RKO (cell line): ENCODE data around the gene RTF2.

ENCODE experiments used
- DNase-seq: peaks from one replicate; pipeline ENCODE4 v3.0.0-alpha.2; 2016; ENCODE audit warnings: low spot score

Gene RTF2, protein sequence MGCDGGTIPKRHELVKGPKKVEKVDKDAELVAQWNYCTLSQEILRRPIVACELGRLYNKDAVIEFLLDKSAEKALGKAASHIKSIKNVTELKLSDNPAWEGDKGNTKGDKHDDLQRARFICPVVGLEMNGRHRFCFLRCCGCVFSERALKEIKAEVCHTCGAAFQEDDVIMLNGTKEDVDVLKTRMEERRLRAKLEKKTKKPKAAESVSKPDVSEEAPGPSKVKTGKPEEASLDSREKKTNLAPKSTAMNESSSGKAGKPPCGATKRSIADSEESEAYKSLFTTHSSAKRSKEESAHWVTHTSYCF

DNA sequence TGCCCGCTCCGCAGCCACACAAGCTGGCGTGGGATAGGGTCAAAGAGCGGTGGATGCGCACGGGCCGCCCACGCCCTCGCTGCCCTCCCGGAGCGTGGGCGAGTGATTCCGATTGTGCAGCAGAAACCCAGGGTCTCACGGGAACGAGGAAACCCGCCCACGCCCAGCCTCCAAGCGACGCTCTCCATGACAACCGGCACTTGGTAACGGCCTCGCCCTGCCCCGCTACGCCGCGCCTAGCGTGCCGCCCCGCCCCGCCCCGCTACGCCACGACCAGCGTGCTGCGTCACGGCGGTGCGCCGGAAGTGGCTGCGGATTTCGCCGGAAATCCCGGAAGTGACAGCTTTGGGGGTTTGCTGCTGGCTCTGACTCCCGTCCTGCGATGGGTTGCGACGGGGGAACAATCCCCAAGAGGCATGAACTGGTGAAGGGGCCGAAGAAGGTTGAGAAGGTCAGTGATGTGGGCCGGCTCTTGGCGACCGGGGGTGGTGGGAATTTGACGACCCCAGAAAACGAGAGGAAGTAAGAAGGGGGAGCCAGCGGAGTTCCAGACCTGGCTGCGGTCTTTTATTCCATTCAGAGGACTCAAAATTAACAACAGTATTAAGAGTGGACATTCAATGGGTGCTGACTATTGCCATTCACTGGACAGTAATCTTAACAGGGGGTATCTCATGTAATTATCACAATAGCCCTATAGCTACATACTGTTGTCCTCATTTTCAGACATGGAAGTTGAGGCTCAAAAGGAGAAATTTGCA is at the start of gene RTF2:
RTF2 (plus strand) TSS at position 312 of the 761 bp plus-strand sequence; CDS start at position 383, 71 bp downstream.
- DNase-seq = peak; percentile 98

DNA sequence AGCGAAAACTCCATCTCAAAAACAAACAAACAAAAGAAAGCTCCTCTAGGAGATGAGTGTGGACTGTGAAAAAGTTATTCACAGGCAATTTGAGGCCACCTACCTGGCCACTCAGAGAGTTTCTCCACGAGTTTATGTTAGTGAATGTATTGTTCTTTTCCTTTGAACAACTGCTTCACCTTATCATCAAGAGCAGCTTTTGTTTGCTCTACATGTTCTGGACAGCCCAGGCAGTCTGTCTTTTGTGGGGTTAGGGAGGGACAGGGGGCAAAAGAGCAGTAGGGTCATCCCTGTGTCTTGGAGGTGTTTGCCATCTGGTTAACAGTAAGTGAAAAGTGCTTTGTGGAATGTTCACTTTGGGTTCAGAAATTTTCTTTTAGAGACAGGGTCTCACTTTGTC is 48.4 kb upstream of the RTF2 start:
- no peak for DNase-seq

DNA sequence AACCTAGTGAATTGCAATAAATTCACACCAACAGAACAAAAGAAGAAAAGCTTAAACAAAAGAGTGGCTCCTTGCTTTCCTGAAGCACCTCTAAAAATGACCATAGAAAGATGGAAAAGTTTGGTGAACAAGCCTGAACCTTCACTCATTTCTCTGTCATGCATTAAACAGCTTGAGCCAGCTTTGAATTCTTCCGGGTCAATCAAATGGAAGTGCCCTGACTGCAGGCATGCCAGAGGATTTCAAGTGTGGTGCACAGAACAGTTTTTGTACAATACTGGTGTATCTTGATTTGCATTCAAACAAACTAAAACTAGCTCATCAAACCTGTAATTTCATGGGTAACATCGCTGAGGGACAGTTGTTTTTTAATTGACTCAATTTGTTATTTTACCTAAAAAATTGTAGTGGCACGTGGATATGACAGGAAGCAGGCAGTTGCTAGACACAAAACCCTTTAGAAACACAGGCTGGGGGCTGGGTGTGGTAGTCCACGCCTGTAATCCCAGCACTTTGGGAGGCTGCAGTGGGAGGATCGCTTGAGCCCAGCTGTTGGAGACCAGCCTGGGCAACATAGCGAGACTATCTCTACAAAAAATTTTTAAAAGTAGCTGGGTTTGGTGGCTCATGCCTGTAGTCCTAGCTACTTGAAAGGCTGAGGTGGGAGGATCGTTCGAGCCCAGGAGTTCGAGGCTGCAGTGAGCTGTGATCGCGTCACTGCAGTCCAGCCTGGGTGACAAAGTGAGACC is 47.3 kb upstream of the RTF2 start:
- DNase-seq = no peak

DNA sequence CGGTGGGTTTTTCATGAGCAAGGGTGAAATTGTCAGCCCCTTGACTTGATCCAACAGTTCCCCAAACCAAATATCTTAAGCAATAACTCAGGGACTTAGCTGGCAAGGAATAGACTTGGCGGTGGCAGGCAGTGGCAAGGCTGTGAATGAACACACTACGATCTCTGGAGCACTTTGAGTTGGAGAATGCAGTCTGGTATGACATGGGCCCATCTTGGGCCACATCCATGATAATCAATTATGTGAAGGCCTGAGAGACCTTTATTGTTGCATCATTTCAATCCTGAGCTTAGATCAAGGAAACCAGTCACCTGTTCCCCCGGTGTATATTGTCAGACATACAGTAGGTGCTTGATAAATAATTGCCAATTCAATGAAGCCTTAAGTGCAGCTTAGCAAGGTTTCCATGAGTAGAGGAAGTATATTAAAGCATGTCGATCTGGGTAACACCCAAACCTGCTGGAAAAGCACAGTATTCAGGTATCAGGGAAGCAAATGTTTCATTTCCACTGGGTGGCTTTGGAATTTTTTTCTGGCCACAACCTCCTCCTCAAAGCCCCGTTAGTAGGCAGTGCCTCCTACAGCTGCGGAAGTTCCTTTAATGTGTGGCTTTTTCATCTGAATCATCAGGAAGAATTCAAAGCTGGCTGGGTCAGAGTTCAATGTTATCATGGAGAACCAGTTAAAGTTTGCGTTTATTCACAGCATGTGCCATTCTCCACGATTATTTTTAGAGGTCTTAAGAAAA is 46.2 kb upstream of the RTF2 start:
- peak; percentile 48 for DNase-seq

DNA sequence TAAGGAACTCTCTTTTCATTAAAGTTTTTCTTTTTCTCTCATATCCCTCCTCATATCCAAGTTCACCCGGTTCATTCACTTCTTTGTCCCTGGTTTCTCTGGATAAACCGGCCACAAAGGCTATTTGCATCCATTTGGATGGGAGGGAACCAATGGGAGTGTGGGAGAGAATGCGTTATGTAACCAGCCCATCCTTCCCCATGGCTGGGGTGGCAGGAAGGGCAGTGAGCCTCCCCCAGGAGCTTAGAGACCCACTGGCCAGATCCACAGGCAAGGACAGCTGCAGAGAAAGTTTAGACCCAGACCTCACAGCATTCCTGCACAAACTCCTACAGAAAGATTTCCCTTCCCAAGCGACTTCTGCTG is 45.6 kb upstream of the RTF2 start:
- DNase-seq = no peak

DNA sequence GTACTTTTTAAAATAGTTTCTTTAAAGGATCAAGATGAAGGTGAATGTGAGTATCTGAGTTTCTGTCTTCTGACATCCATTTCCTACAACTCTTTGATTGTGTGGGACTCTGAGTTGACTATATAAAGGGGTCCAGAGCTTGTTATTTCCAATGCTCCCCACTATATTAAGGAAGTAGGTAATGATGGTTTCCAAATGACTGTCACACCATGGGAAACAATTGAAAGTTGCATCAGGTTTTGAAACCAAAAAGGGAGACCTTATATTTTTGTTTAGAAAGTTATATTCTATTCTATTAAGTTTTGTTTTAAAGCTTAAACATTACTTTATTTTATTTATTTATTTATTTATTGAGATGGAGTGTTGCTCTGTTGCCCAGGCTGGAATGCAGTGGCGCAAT is 45.2 kb upstream of the RTF2 start:
- DNase-seq = no peak

DNA sequence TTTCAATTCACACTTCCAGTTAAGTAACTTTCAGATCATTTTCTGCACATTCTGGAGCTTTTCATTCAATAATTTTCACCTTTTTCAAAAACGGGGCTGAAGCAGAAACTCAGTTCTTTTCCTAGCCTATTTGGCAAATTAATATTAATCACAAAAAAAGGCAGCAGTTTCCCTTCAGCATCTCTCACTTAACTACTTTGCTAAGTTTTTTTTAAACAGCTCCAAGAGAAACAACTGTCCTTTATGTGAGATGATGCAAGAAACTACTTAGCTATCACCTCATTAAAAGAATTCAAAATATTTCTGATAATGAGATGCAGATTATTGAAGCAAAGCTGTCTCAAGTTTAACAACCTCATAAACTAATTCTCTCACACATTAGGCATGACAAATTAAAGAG is 44.5 kb upstream of the RTF2 start:
- DNase-seq = no peak

DNA sequence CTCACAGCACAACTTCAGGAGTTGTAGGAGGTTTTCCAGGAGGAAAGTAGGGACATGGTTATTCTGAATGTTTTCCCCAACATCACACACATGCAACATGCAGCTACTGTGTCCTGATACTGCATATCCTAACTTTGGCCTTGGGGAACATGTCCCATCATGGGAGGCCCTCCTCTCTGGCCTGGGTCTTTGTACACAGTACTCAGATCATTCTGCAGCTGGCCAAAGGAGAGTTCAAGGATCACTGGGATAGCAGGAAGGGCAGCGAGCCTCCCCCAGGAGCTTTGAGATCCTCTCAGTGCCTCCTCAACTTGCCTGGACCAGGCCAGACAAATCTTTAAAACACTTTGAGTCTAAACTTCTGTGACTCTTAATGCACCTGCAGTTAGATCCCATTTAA is 43.5 kb upstream of the RTF2 start:
- DNase-seq = no peak

DNA sequence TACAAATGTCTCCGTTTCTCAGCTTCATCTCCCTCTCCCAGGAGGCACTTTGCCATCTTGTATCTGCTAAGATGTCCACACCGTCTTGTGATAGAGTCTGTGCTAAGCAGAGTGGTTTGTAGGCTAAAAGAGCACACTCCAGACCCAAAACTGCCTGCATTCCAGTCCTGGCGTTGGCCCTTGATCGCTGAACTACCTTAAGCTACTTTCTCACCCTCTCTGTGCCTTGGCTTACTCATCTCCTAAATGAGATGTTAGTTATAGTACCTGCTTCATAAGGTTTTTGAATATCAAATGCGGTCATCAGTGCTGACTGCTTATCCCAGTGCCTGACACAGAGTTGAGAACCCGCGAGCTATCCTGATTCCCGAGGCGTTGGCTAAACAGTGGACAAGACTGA is 42.4 kb upstream of the RTF2 start:
- no peak for DNase-seq

DNA sequence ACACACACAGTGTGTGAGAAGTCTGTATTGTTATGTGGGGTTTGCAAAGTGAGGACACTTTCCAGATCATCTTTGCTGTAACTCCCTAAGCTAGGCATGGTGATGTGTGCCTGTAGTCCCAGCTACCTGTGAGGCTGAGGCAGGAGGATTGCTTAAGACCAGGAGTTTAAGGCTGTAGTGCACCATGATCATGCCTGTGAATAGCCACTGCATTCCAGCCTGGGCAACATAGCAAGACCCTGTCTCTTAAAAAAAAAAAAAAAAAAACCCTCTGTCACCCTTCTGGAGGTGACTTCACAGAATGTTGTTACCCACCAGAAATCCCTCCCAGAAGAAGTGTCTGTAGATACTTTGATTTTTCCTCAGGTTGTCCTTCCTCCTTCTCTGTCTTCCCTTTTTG is 41.5 kb upstream of the RTF2 start:
- no peak for DNase-seq

DNA sequence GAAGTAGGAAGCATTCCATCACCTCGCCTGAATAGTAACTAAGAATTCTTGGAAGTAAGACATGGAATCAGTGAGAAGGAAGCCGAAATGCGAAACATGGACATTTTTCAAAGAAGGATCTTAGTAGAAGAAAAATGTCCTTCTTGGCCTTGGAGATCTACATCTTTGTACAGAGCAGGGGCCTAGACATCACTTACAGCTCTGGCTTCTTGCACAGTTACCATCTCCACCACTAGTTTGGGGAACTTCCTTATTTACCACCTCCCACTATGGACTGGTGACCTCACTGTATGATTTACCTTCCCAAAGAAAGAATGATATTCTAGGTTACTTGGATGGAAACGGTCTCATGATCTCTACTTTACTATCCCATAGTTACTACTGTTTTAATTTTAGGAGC is 40.6 kb upstream of the RTF2 start:
- DNase-seq = no peak

DNA sequence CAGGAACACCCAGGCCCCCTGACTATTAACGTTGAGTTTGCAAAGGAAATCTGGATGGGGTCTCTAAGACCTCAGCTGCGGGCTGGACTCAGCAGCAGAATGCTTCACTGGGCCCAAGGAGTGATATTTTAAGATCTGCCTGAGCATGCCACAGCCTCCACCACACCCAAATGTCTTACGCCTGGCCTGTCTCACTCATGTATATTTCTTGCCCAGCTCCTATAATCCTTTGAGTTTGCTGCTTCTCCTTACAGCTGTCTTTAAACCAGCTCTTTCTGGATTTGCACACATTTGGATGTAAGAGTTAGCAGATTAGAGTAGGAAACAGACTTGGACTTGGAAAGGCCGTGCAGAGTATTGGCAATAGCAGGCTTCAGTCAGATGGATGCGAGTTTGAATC is 40.0 kb upstream of the RTF2 start:
- DNase-seq = no peak

DNA sequence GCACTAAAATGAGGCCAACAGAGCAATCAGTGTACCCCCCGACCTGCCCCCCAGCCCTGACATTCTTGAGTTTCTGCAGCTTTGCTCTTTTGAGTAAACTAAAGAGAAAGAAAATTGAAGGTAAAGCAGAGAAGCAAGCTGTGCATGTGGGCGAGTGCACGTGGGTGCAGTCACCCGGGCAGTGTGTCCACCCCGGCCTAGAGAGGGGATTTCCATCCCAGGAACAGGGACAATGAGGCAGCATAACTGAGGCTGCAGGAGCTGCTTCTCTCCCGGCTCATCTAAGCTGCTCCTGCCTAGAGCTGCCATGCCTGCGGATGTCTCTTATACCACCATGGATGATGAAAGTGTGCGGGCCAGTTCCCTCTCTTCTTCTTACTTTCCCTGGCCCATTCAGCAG is 39.5 kb upstream of the RTF2 start:
- DNase-seq = no peak

DNA sequence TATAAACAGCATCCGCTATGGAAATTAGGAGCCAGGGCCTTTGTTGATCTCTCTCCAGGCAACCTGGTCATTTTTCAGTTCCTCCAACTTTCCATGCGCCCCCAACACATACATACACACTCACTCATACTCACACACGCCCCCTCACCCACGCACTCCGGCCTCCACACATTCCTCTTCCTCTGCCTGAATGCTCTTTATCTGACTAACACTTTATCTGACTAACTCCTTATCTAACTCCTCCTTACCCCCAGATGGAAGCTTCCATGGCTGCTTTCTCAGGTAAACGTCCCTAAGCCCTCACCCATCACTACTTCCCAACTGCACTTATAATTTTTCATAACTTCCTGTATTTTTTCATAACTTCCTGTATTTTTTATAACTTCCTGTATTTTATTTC is 38.9 kb upstream of the RTF2 start:
- peak; percentile 49 for DNase-seq

DNA sequence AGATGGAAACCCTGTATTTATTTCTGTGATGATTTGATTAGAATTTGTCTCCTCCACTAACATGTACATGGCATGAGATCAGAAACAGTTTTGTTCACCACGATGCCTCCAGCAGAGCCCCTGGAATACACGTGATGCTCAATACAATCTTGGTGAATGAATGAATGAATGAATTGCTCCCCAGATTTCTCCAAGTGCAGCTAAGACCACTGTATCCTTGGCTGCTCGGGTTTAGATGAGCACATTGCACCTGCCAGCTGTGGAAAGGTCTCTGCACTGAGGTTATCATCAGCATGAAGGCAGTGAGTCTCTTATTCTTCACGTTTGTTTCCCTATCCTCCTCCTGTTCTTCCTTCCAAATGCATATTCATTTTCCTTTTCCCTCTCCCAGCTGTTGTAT is 38.5 kb upstream of the RTF2 start:
- DNase-seq = no peak

DNA sequence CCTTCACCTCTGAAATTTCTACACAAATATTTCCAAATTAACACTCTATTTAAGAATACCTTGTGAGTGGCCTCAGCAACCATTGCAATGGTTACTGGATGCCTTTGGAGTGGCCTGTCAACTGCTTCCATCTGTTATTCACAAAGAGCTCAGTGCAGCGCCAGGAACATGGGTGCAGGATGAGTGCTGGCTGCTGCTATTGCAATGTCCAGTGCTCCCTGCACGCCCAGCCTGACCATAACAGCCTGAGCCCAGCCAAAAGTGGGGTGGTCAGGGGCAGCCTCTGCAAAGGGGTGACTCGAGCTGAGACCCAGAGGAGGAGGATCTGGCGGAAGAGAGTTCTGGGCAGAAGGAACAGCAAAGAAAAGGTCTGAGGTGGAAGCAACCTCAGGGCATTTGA is 38.0 kb upstream of the RTF2 start:
- DNase-seq = no peak

DNA sequence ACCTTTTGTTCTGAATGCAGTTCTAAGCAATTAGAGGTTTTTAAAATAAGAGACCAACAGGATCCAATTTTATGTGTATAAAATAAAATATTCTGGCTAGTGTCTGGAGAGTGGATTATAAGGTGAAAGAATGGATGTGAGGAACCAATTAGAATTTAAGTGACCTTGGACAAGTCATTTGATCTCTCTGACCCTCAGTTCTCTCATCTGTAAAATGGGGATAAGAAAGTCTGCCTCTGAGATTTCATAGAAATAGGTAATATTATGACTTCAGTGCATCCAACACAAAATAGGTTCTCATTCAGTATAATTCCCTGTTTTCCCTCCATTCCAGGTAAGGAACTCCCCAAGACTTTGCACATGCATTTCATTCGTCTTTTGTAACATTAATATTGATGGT is 37.5 kb upstream of the RTF2 start:
- DNase-seq = no peak

DNA sequence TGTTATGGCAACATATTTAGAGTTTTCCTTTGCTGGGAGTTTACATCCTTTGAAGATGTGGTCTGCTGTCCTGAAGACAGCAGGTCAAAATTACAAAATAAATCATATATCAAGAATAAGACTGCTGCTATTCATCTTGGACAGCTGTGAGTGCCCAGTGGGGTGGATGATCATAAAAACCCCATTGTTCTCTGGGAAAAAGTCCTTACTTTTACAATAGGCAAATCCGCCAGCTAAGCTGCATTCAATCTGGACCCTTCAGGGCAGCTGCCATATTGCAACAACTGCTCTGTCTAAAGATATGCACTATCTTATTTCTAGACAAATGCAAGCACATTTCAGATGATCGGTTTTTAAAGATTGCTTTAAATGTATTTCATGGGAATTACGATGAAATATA is 37.0 kb upstream of the RTF2 start:
- no peak for DNase-seq

DNA sequence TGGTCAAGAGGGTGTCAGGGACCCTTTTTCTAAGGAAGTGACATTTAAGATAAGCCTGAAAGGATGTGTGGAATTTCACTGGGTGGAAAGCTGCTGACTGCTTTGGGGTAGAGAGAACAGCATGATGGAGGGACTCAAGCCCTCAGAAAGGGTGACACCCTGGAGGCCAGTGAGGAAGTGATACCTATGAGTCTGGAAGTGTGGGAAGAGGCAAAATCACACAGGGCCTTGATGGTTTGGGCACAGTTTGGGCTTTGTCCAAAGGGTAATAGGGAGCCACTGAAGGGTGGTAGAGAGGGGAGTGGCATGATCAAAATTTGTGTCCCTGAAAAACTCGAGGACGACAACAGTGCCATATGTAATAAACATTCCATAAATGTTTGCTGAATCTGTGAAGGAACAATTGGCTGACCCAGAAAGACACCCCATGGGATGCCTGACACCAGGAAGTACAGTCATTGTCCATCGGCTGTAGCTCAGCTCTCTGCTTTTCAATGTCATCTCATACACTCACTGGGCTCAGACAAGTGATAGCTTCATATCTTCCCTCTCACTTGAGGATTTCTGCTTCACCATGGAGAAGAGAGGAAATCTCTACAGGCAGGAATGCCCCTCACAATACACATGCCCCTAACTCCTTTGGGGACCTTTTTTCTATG is 35.1 kb upstream of the RTF2 start:
- DNase-seq = no peak

DNA sequence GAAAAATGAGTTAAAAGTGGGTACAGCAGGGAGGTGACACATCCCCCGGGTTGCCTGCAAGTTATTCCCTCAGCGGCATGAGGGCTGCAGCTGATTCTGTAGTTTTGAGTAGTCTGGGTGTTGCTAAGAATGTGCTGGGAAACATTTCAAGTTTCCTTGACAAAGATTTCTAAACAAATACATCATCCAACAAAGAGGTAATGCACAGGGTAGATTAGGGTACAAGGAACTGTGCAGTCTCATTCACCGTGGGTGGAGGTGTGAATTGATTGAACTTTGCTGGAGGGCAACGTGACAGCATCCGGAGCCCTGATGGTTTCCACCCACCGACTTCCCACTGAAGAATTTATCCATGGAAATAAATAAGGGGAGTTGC is 34.6 kb upstream of the RTF2 start:
- DNase-seq = no peak

DNA sequence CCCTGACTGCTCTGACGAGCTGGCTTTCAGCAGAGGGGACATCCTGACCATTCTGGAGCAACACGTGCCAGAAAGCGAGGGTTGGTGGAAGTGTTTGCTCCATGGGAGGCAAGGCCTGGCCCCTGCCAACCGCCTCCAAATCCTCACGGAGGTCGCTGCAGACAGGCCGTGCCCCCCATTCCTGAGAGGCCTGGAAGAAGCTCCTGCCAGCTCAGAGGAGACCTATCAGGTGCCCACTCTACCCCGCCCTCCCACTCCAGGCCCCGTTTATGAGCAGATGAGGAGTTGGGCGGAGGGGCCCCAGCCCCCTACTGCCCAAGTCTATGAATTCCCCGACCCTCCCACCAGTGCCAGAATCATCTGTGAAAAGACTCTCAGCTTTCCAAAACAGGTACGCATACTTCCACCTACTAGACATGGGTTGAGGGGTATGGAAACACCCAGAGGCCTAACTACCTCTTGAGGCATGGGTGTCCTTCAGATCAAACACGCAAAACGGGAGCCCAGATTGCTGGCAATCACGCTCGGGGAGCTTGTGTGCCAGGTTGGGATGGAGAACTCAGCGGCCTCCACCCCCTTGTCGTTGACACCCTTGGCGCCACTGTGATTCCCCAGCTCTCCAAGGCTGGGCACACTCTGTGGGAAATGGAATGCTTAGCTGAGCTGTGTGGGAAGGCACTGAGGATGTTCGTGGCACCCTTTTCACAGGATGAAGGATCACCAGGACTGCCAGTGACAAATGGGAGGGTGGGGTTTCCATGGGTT is 31.0 kb upstream of the RTF2 start:
- DNase-seq = no peak
